NCI-H82 treated with DMSO at 0.1 percent for 48 hours (cell line): ENCODE data around the gene KCTD6.
A peak's percentile ranks its signal among the peaks of the same experiment; 100 is the strongest.

Experiments used
- DNase-seq: peaks from one replicate; lab custom pipeline; 2025; ENCODE audit not compliant: unreplicated experiment; lab: John Stamatoyannopoulos, UW

Gene KCTD6

DNA sequence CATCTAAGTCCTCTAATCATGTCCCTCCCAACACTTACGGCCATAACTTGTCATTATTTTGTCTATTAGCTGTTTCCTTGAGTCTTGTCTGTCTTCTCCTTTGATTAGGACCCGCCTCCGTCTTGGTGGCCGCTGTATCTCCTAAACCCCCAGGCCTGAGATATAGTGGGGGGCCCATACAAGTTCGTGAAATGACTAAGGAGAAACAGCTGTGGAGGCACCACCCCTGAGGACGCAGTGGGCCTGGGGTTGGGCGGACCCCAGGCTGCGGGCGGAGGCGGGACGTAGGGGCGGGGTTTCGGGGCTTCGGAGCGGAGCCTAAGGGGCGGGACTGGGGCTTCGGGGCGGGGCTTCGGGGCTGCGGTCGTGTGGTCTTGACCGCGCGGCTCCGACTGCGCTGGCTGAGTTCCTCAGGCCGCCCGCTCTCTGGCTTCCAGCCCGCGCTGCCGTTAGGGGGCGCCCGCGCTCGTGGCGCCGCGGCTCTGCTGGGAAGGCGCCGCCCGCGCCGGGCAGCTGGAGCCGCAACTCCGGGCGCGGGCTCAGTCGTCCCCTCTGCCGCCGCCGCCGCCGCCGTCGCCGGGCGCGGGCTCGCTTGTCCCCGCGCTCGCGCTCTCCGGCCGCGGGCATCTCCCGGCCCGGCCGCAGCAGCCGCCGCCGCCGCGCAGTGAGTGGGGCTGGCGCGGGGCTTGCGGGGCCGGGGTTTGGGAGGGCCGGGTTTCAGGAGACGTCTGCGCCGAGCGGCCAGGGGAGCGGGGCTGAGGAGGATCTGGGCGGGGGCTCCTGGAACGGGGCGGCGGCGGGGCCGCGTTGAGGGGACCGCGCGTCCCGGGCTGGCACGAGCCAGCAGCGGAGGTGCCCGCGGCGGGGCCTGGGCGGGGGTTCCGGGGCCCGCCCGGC, at the start of gene KCTD6:
Gene KCTD6 (plus strand): TSS at position 591 of the 897 bp plus-strand sequence. CDS start 6,660 bp downstream, outside the sequence.
- DNase-seq = peak; percentile 67

DNA sequence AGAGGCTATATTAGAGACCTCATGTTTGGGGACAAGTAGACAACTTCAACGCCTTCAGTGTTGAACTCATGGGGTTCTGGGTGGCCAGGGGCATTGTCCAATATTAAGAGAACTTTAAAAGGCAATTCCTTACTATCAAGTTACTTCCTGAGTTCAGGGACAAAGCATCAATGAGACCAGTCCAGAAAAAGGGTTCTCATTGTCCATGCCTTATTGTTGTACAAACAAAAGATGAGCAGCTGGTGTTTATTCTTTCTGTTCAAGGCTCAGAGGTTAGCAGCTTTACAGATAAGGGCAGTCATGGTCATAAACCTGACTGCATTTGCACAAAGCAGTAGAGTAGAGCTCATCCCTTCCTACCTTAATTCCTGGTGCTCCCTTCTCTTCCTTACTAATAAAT, 39.7 kb upstream of the KCTD6 start:
- DNase-seq = no peak

GRCh38 chr3:58459160-58459559, 32.7 kb upstream of the KCTD6 start:
- no peak for DNase-seq

DNA sequence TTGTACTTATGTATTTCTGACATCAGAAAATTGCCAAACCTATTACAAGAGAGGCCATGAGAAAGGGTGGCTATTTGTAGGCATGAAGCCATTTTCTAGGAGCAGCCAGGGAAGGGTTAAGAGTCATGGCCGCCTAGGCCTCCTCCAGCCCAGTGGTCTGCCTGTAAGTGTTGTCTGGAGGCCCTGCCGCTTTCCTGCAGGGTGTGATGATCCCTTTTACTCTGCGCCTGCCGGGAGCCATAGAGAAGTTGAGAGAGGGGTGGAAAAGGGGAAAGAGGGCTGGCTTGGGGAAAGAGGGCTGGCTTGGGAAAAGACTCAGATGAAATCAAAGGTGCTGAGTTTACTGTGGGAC, 29.1 kb upstream of the KCTD6 start:
- no peak for DNase-seq

- DNase-seq = peak; percentile 63
Observed at GRCh38 chr3:58463181-58463941, 28.5 kb upstream of the KCTD6 start.

DNA sequence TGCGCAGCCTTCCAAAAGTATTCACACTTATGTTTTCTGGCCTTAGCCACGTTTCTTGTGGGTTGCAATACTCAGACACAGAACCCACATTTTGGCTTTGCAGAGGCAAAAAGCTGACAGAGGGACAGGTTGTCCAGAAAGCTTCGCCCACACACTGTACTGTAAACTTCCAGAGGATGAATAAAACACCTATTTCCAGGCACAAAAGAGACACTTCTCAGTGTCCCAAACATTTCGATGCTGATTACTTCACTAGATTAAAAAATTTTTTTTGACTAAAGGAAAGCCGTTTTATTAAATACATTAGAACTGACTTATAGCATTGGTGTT, 28.0 kb upstream of the KCTD6 start:
- DNase-seq = no peak

DNA sequence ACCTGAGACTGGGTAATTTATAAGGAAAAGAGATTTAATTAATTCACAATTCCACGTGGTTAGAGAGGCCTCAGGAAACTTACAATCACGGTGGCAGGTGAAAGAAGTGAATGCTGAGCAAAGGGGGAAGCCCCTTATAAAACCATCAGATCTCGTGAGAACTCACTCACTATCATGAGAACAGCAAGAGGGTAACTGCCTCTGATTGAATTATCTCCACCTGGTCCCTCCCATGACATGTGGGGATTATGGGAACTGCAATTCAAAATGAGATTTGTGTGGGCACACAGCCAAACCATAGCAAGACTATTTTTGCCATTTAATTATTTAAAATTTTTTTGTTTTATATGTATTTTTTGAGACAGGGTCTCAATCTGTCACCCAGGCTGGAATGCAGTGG, 27.0 kb upstream of the KCTD6 start:
- peak; percentile 36 for DNase-seq

GRCh38 chr3:58466899-58467563, 24.9 kb upstream of the KCTD6 start:
- no peak for DNase-seq

DNA sequence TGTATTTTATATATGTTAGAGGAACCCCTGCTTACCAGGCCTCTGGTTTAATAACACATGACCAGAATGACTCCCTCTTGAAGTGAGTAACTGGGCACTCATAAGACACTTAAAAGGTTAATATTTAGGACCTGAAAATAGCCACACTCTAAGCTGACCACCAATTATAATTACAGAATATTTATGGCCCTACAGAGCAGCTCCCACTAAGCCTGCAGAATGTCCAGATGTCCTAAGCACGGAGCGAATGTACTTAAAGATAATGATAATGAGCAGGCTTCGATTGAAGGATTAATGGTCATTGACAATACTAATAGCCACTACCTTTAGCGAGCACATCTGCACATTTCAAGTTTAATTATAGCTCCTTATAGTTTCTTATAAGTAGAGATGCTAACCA, 22.8 kb upstream of the KCTD6 start:
- DNase-seq = peak; percentile 78

DNA sequence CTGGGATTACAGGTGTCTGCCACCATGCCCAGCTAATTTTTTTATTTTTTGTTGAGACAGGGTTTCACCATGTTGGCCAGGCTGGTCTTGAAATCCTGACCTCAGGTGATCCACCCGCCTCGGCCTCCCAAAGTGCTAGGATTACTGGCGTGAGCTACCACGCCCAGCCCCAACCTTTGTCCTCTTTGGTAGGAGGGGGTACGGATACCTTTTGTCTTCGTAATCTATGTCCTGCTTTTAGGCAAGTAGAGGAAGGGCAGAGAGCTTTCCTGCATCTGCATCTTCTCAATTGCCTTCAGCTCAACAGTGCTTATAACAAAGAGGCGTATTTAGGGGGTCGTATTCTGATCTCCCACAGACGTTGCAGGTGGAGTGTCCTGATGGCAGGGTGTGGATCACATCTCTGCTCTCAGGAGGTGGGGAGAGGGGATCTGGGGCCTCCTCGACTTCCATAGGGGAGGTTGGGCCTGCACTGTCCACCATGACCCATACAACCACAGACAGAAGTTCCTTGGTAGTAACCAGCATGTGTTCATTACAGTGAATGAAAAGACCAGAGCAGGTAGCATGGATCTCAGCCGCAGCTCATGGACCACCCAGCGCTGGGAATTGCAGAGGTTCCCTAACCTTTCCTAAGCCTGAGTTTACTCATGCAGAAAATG, 21.4 kb upstream of the KCTD6 start:
- no peak for DNase-seq

DNA sequence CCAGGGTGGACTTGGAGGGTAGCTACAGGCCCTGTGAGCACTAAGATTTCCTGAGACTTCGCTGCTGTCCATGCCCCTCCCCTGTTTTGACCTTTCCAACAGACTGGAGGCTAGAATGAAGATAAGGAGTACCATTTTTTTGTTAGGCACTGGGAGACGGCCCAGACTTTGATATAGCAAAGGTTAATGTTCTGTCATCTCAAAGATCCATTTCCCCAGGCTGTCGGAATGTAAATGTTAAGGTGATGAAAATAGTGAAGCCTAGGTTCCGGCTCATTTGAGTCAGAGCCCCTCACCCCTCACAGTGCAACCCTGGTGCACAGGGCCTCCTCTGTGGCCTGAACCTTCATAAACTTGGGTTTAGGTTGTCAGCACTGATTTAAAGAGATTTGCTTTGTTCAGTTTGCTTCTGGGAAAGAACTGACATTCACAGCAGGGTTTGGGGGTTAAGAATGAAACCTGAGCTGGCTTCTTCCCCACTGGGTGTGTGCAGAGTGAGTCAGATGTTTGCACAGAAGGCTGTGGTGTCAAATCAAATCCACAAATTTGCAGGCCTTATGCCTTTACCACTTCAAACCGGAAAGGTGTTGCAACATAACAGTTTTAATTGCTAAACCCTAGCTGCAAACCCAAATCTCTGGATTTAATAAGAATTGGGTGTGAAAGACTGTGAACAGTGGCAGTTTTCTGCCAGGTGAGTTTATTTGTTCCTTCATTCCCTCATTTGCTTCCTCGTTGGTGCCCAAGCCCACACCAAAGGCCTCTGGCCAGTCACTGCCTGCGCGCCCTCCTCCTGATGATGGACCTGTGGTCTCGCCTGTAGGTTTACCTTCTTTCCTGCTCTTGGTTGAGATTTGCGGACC, 20.6 kb upstream of the KCTD6 start:
- DNase-seq = peak; percentile 43

DNA sequence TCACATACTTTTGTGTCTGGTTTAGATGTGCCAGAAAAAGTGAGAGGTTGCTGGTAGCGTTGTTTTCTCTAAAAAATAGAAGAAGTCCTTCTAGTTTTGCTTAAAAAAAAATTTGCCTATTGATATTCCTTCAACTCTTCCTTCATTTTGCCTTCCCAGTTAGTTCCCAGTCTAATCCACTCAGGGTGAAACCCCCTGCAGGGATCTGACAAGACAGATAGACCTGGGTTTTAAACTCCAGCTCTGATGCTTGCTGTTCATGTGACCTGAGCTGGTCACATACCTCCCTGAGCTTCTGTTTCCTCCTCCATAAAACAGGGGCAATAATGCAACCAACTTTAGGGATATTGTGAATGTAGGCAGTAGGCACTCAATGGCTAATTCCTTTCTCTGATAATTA, 18.6 kb upstream of the KCTD6 start:
- no peak for DNase-seq

DNA sequence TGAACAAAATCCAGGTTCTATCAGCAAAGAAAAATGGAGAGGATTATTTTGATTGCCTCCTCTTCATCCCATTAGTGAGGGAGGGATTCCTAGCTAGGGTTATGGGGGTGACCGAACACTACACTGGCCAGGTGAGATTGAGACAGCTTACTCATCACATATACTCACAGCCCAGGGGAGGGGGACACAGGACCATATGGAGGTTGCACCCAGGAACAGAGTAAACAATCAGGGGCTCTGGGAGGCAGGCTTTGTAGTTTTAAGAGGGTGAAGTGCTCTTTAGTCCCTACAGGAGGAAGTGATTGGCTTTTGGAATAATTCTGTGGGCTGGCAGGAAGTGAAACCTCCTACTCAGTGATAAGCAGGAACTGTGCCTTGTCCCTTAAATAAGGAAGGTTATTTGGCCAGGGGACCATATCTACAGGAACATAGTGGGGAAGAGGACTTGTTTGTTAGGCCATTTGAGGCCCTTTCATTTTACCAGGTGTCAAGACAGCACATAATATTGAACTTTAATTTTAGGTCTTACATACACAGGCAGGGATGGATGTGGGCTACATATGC, 17.5 kb upstream of the KCTD6 start:
- peak; percentile 100 for DNase-seq

GRCh38 chr3:58474967-58475578, 16.8 kb upstream of the KCTD6 start:
- DNase-seq = no peak

- DNase-seq = no peak
Observed at GRCh38 chr3:58478781-58479180, 13.1 kb upstream of the KCTD6 start.

DNA sequence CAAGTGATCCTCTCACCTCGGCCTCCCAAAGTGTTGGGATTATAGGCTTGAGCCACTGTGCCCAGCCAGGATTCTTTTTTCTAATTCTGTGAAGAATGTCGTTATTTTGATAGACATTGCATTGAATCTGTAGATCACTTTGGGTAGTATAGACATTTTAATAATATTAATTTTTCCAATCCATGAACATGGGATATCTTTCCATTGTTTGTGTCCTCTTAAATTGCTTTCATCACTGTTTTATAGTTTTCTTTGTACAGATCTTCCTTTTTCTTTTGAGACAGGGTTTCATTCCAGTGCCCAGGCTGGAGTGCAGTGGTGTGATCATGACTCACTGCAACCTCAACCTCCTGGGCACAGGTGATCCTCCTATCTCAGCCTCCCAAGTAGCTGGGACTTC, 11.6 kb upstream of the KCTD6 start:
- no peak for DNase-seq

DNA sequence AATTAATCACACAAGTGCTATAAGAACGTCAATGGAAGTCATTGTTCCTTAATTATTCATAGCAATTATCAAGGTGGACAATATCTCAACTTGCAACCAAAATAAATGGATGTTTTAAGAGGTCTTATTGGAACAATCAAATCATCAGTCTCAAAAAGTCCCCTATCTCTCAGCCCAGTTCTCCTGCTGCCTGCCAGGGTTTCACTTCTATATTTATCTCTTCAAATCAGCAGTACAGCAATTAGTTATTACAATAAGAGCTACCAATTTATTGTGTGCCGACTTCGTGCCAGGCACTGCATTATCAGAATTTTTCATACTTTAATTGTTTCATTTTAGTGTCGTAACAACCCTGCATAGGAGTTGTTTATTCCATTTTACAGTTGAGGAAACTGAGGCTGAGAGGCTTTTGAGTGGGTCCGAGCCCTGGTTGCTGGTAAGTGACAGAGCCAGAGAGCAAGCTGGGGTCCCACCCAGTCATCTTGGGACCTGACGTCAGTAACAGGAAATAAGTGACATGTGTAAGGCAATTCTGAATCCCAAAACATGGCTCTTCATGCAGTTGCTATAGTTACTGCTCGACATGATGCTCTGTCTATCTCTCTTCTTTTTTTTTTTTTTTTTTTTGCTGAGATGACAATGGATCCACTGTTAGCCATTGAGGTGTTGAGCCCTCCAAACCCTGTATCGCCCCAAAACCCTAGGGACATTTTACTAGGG, 8.8 kb upstream of the KCTD6 start:
- DNase-seq = no peak

DNA sequence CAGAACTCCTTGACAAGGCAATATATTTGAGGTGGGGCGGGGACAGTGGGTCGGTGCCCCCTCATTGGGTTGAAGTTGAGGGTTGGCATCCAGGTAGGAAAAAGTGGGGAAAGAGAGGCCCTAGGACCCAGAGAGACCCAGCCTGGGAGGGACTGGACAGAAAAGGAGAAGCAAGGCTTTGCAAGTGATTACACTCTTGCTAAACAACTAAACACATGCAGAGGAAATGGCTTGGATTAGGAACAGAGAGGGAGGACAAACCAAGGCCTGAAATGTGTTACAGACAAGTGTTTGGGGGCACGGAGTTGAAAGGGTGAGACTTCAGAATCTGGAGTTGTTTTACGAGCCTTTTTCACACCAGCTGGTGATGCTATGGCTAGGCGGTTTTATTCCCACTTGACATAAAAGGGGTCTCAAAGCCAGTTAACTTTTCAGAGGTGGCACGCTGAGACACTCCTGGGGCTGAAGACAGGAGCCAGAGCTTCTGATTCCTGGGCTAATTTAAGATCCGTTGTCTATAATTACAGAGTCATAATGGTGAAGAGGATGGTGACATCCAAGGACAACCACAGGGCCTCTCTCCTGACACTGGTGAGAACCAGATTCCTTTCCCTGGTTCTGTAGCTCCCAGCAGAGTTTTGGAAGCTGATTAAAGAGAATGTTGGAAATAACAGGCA, 7.7 kb upstream of the KCTD6 start:
- no peak for DNase-seq

- no peak for DNase-seq
Observed at GRCh38 chr3:58484722-58485069, 7.2 kb upstream of the KCTD6 start.
